NCI-H82 (cell line): Measurements from ENCODE around the gene FNDC3B.
"Not testable (repeated sequence)": the region's sequence is repeated elsewhere in the genome, so short reads cannot be mapped to it uniquely, and the experiment has no call there.

Source experiments
- DNase-seq: peaks from one replicate; lab custom pipeline; 2025; lab: John Stamatoyannopoulos, UW

The FNDC3B gene

DNA sequence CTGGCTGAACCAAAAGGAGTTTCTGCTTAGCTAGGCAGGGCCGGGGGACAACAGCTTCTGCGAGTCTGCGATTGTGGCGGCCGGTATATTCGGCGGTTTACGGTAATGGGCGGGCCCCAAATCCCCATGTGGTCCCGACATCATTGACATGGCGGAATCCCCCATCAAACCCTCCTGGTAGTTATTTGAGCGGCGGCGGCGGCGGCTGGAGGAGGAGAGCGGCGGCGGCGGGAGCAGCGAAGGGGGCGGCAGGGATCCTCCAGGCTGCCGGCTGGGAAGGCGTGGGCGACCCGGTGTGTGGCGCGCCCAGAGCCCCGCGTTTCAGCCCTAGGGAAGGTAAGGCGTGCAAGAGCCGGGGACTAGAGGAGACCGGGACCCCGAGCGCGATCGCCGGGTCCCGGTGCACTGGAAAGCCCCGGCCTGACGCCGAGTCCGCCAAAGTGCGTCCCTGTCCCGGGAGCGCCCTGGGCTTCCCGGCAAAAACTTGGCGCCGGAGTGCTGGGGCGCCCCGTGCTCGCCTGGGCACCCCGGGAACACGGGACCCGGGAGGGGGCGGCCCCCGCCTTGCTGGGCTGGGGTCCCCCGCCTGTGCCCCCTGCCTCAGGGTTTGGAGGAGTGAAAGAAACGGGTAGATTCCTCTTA, at the start of gene FNDC3B:
Gene FNDC3B, plus strand, starts transcription at position 143 of the 642 bp plus-strand sequence. CDS start 72,902 bp downstream, outside the sequence.
- peak; percentile 98 for DNase-seq

- not testable (repeated sequence) for DNase-seq
Measured at GRCh38 chr3:171990239-171990638, 49.1 kb upstream of the FNDC3B start.

DNA sequence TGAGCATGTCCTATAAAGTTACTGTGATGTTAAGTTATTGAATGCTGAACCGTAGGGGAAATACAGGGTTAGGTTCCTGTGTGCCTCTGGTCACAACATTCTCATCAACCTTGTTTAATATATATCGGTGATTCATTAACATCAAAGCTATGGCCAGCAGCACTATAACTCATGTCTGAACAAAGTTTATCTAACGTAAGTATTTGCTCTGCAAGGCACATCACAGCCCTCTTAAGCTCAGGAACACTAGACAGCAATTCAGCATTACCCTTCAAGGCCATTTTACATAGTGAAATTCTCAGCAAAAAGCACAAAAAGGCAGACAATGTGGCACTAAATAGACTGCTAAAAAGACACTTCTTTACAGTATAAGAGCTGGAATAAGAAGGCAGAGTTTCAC, 48.2 kb upstream of the FNDC3B start:
- no peak for DNase-seq

GRCh38 chr3:171994646-171995428, 44.5 kb upstream of the FNDC3B start:
- DNase-seq = no peak

- no peak for DNase-seq
Measured at GRCh38 chr3:171995486-171995885, 43.9 kb upstream of the FNDC3B start.

DNA sequence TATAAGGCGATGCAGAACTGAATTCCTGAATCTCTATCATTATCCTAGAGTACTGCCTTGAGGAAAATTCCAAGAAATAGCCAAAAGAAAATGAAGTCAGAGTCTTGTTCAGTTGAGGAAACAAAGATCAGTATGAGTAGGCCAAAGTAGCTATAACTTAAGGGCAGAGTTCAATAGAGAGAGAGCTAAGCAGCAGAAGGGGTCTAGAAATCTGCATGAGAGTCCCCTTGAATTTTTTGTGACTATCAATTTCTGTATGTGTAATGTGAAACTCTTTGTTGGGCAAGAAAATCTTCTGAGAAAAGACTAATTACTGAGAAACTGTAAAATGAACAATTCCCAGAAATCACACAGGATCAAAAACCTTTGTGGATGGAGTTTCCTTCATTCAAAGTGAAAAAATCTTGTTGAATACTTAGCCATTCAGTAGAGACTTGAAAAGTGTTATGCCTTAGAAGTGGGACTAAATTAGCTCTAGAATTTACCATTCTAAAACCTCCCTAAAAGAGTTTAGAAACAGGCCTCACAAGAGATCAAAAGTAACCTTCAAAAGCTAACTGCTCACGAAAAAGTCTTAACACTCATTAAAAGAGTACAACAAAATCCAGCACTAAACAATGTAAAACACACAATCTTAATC, 43.1 kb upstream of the FNDC3B start:
- no peak for DNase-seq

- not testable (repeated sequence) for DNase-seq
Measured at GRCh38 chr3:171998731-171999130, 40.6 kb upstream of the FNDC3B start.

- DNase-seq = not testable (repeated sequence)
Measured at GRCh38 chr3:172001616-172002015, 37.8 kb upstream of the FNDC3B start.

DNA sequence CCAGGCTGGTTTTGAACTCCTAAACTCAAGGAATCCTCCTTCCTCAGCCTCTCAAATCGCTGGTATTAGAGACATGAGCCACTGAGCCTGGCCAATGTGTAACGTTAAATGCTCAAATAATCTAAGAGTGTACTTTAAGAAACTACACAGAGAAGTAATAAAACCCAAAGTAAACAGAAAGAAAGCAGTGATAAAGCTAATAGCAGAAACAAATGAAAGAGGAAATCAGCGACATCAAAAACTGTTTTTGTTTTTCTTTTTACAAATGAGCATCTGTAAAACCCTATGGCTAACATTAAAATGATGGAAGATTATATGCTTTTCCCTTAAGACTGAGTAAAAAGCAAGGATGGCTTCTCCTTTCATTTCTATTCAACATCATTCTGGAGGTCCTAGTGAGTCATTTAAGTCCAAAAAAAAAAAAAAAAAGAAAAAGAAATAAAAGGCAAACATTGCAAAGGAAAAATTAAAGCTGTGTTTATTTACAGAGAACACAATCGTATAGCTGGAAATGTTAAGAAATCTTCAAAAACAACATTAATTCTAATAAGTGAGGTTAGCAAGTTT, 36.8 kb upstream of the FNDC3B start:
- DNase-seq = no peak

DNA sequence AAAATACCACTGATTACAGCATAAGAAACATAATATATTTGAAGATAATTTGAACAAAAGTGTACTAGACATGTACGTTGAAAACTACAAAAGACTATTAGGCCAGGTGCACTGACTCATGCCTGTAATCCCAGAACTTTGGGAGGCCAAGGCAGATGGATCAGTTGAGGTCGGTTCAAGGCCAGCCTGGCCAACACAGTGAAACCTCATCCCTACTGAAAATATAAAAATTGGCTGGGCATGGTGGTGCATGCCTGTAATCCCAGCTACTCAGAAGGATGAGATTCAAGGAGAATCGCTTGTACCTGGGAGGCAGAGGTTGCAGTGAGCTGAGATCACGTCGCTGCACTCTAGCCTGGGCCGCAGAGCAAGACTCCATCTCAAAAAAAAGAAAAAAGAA, 36.2 kb upstream of the FNDC3B start:
- no peak for DNase-seq

DNA sequence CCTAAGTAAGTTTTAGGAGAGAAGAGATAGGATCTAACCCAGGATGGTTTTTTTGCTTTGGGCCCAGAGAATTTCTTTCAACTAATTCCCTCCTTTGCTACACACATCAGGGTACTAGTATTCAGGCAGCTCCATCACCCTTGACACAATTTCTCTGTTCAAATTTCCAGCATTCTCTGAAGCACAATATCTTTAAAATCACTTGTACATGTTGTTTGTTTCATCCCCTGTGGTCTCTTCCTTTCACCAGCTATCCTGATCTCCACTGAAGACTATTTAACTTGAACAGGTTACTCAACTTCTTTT, 32.4 kb upstream of the FNDC3B start:
- DNase-seq = no peak

DNA sequence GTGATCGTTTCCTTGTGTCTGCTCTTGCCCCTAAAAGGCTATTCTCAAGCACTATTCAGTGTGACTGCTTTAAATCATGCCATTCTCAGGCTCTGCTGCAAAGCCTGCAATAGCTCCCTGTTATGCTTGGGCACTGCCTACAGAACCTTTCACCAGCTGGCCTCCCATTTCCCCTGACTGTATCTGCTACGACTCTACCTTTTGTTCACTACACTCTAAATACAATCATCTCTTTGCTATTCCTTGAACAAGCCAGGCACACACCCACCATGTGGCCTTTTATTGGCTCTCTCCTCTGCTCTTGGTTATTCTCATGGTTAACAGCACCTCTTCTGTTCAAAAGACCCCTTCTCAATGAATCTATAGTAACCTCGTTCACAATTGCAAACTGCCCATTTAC, 29.6 kb upstream of the FNDC3B start:
- no peak for DNase-seq

GRCh38 chr3:172012775-172013174, 26.6 kb upstream of the FNDC3B start:
- no peak for DNase-seq

DNA sequence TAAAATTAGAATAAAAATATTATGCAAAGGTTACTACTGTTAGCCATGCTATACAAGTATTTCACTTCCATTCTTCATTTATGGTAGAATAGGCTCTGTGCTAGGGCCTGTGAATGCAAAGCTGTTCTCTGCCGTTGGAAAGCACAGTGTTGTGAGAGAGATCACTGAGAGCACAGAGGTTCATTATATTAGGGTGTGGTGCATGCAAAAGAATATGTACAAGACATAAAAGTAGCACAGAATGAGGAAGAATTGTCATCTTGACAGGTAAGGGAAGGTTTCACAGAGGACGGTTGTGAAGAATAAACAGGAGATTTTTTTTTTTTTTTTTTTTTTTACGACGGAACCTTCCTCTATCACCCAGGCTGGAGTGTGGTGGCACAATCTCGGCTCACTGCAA, 25.2 kb upstream of the FNDC3B start:
- no peak for DNase-seq

DNA sequence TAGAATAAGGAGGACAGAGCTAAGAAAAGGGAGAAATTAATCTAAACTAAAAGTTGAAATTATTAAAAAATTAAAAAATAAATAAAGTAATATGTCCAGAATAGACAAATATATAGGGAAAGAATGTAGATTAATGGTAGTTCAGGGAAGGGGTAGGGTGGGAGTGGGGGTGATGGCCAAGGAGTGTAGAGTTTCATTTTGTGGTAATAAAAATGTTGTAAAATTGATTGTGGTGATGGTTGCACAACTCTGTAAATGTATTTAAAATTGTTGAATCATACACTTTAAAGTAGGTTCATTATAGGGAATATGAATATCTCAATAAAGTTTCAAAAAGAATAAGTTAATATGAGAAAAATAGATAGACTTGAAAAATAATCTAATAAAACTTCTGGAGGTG, 21.0 kb upstream of the FNDC3B start:
- no peak for DNase-seq

DNA sequence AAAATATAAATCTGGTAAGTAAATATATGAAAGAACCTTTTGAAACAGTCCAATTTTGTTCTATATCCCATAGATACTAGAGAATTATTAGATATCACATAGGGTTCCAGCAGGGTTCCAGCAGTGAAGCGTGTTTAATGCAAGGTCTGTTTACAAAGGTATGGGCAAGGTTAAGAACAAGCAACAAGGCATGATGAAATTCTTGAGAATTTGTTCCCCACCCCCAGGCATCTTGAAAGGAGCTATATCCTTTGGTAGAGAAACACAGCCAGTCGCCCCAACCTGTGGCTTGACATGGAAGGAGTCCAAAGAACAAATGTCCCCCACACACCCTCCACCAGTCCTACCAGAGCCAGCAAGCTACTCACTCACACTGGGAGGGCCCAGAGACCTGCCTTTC, 18.6 kb upstream of the FNDC3B start:
- DNase-seq = no peak

GRCh38 chr3:172021164-172021563, 18.2 kb upstream of the FNDC3B start:
- no peak for DNase-seq

DNA sequence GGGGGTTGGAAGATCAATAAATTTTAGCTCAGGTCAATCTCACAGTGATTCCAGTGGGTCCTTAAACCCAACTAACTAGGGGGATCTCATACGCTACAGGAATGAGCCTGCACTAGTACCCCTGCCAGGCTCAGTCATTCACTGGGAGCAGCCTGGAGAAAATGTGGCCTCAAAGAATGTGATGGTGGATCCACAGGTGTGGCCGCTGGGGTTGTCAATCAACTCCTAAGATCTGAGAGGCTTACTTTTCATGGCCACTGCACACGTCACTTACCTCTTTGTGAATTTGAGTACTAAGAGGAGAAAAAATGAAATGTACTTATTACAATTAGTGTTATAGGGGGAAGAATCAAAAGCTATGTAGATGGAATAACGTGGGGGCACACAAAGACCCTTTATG, 17.5 kb upstream of the FNDC3B start:
- no peak for DNase-seq

- DNase-seq = no peak
Measured at GRCh38 chr3:172023915-172024314, 15.5 kb upstream of the FNDC3B start.

- no peak for DNase-seq
Measured at GRCh38 chr3:172024679-172025078, 14.7 kb upstream of the FNDC3B start.

GRCh38 chr3:172029425-172030098, 9.8 kb upstream of the FNDC3B start:
- DNase-seq = no peak

DNA sequence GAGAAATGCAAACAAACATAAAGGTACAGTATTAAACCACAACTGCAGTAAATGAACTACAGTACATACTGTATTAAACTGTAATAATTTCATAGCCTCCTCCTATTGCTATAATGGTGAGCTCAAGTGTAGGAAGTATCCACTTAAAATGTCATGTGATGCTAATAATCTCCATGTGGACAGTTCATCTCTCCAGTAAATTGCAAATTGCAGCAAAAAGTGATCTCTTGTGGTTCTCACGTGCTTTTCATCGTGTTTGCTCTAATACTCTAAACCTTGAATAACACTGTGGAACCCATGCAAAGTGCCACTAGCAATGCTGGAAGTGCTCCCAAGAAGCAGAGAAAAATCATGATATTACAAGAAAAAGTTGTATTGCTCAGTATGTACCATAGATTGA, 9.2 kb upstream of the FNDC3B start:
- DNase-seq = no peak
